KBM-7 (cell line): ENCODE measurements around the gene STAG2.

ENCODE experiments used
- DNase-seq: peaks from one replicate; pipeline ENCODE4 v3.0.0-alpha.2; 2015
- in situ Hi-C: fragments of 300-500 bp; cut with MboI; formaldehyde crosslinking; loops from 2 replicates; pipeline ENCODE4 v1.14.3; 2020; ENCODE audit warnings: low sequenced_read_pairs, low pct_unique_long_range_greater_than_20kb, mixed read lengths

The STAG2 gene

GRCh38 chrX:123968383-123969050 lies 7.0 kb downstream of the STAG2 start:
- in situ Hi-C loops: no loop called here
- DNase-seq: no peak

GRCh38 chrX:123971982-123972381 lies 10.5 kb downstream of the STAG2 start:
- DNase-seq: no peak
- in situ Hi-C loops: no loop called here

- in situ Hi-C loops: no loop called here
- DNase-seq: no peak
These were observed 12.4 kb downstream of the STAG2 start for GRCh38 chrX:123973921-123974320.

GRCh38 chrX:123975180-123975579 lies 13.7 kb downstream of the STAG2 start:
- peak; percentile 72 for DNase-seq
- in situ Hi-C loops: no loop called here

GRCh38 chrX:123976706-123977316 lies 15.3 kb downstream of the STAG2 start:
- DNase-seq: peak; percentile 84
- in situ Hi-C loops: no loop called here

GRCh38 chrX:123983240-123983639 lies 21.7 kb downstream of the STAG2 start:
- DNase-seq: no peak
- in situ Hi-C loops: no loop called here

- in situ Hi-C loops: no loop called here
These were observed 24.9 kb downstream of the STAG2 start for GRCh38 chrX:123986377-123986776.

GRCh38 chrX:123988423-123989111 lies 27.1 kb downstream of the STAG2 start:
- no peak for DNase-seq
- in situ Hi-C loops: no loop called here

More at GRCh38 chrX:123986377-123986776, 24.9 kb downstream of the STAG2 start:
- no peak for DNase-seq

GRCh38 chrX:123989235-123989634 lies 27.7 kb downstream of the STAG2 start:
- DNase-seq: no peak
- in situ Hi-C loops: no loop called here

GRCh38 chrX:123990169-123990568 lies 28.7 kb downstream of the STAG2 start:
- in situ Hi-C loops: no loop called here
- DNase-seq: no peak

GRCh38 chrX:123990602-123991001 lies 29.1 kb downstream of the STAG2 start:
- no peak for DNase-seq
- in situ Hi-C loops: no loop called here

- in situ Hi-C loops: no loop called here
- DNase-seq: no peak
These were observed 31.8 kb downstream of the STAG2 start for GRCh38 chrX:123993326-123993725.

GRCh38 chrX:123993904-123994635 lies 32.6 kb downstream of the STAG2 start:
- in situ Hi-C loops: no loop called here

GRCh38 chrX:123994730-123995129 lies 33.2 kb downstream of the STAG2 start:
- DNase-seq: no peak
- in situ Hi-C loops: no loop called here

More at GRCh38 chrX:123993904-123994635, 32.6 kb downstream of the STAG2 start:
- DNase-seq: no peak

- DNase-seq: no peak
- in situ Hi-C loops: no loop called here
These were observed 40.1 kb downstream of the STAG2 start for GRCh38 chrX:124001581-124001980.

- in situ Hi-C loops: no loop called here
- DNase-seq: no peak
These were observed 43.7 kb downstream of the STAG2 start for GRCh38 chrX:124005228-124005627.

GRCh38 chrX:124010157-124010556 lies 48.7 kb downstream of the STAG2 start:
- in situ Hi-C loops: no loop called here
- no peak for DNase-seq

GRCh38 chrX:124010566-124010965 lies 49.1 kb downstream of the STAG2 start:
- no peak for DNase-seq
- in situ Hi-C loops: no loop called here

- in situ Hi-C loops: no loop called here
- no peak for DNase-seq
These were observed 54.2 kb downstream of the STAG2 start for GRCh38 chrX:124015721-124016120.

- in situ Hi-C loops: no loop called here
- no peak for DNase-seq
These were observed 55.3 kb downstream of the STAG2 start for GRCh38 chrX:124016825-124017224.
